Measurements from ENCODE around the gene SYT6.
A peak's percentile ranks its signal among the peaks of the same experiment; 100 is the strongest.

SYT6 gene

GRCh38 chr1:114157275-114157660 lies 3.6 kb upstream of the SYT6 start:
- no peak for DNase-seq
- Histone ChIP-seq H4K8ac (ENCODE audit: low read depth, low read length) (no peak overlapping the region), H3K4me1 (ENCODE audit: control insufficient read depth, low read depth, low read length) (no peaks in the 10 kb centered on the region), H3K36me3 (ENCODE audit: control insufficient read depth, insufficient read depth, low read length) (no peaks in the 10 kb centered on the region), H3K56ac (ENCODE audit: low read length) (no peak overlapping the region), H3K4me2 (ENCODE audit: low read length) (no peak overlapping the region), H2BK5ac (ENCODE audit: low read length) (no peak overlapping the region), H3K79me2 (ENCODE audit: control insufficient read depth, insufficient read depth, low read length) (no peaks in the 10 kb centered on the region), H2AK5ac (ENCODE audit: low read length) (no peak overlapping the region), H2BK120ac (ENCODE audit: low read depth, low read length) (no peak overlapping the region), H3K18ac (ENCODE audit: low read length) (no peak overlapping the region), H3K27ac (ENCODE audit: low read depth, low read length) (no peak overlapping the region), H3K27me3 (ENCODE audit: insufficient read depth, low read length, poor library complexity) (peaks cover 14% of the 10 kb centered on the region), H2BK15ac (replicated peaks; ENCODE audit: low read depth) (no peak overlapping the region), H3K79me1 (ENCODE audit: low read length) (no peaks in the 10 kb centered on the region), H3K23ac (ENCODE audit: low read length) (no peak overlapping the region), H3K4ac (ENCODE audit: low read depth, low read length) (no peak overlapping the region), H4K5ac (ENCODE audit: low read length) (no peak overlapping the region), H3K9ac (ENCODE audit: low read length) (no peak overlapping the region), H3K4me3 (ENCODE audit: low read length) (no peak overlapping the region)
- no CpG with 5 or more reads among the region's 6 CpGs for WGBS (ENCODE audit: extremely low coverage, insufficient coverage, low lambda C conversion rate)

DNA sequence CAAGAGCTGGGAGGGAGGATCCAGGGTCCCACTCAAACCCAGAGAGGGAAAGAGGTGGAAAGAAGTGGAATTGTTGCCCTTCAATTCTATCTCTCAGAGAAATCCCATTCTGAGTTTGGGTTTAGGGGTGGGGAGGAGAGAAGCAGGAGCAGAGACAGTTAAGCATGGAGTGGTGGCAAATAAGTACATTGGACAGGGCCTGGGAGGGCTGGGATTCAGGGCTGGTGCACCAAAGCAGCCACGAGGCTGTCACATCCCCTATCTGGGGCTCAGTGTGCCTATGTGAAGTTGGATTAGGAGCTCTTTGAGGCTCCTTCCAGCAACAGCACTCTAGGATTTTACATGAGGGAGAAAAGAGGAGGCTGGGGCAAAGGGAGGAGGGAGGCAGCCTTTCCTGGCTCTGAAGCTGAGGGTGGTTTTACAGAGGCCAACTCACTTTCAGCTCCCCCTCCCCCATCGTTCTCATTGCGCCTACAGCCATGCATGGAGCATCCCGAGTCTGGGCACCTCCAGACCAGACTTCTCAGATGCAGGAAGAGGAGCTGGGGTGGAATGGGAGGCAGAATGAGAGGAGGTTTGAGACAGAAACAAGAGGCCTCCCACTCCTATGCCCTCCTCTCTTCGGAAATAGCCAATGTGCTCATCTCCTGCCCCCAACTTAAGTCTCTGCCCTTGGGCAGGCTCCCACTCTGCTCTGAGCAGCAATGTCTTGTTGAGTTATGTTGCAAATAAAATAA lies 3.0 kb upstream of the SYT6 start:
- H3K23ac ChIP-seq (ENCODE audit: low read length): no peak overlapping the region
- H3K4me1 ChIP-seq (ENCODE audit: control insufficient read depth, low read depth, low read length): no peaks in the 10 kb centered on the region
- no peak overlapping the region for H2AK5ac ChIP-seq (ENCODE audit: low read length)
- H3K4ac ChIP-seq (ENCODE audit: low read depth, low read length): no peak overlapping the region
- no peak overlapping the region for H2BK120ac ChIP-seq (ENCODE audit: low read depth, low read length)
- no peak overlapping the region for H3K9ac ChIP-seq (ENCODE audit: low read length)
- no peak overlapping the region for H4K5ac ChIP-seq (ENCODE audit: low read length)
- no peak overlapping the region for H3K4me2 ChIP-seq (ENCODE audit: low read length)
- no peak overlapping the region for H3K56ac ChIP-seq (ENCODE audit: low read length)
- H2BK5ac ChIP-seq (ENCODE audit: low read length): no peak overlapping the region
- no peak overlapping the region for H3K27ac ChIP-seq (ENCODE audit: low read depth, low read length)
- H3K79me2 ChIP-seq (ENCODE audit: control insufficient read depth, insufficient read depth, low read length): peaks cover 1% of the 10 kb centered on the region
- H3K27me3 ChIP-seq (ENCODE audit: insufficient read depth, low read length, poor library complexity): peaks cover 14% of the 10 kb centered on the region
- no CpG with 5 or more reads among the region's 5 CpGs for WGBS (ENCODE audit: extremely low coverage, insufficient coverage, low lambda C conversion rate)
- H4K8ac ChIP-seq (ENCODE audit: low read depth, low read length): no peak overlapping the region
- H3K4me3 ChIP-seq (ENCODE audit: low read length): no peak overlapping the region
- H2BK15ac ChIP-seq (replicated peaks; ENCODE audit: low read depth): no peak overlapping the region
- H3K36me3 ChIP-seq (ENCODE audit: control insufficient read depth, insufficient read depth, low read length): no peaks in the 10 kb centered on the region
- no peaks in the 10 kb centered on the region for H3K79me1 ChIP-seq (ENCODE audit: low read length)
- DNase-seq: peak; percentile 46
- H3K18ac ChIP-seq (ENCODE audit: low read length): no peak overlapping the region

DNA sequence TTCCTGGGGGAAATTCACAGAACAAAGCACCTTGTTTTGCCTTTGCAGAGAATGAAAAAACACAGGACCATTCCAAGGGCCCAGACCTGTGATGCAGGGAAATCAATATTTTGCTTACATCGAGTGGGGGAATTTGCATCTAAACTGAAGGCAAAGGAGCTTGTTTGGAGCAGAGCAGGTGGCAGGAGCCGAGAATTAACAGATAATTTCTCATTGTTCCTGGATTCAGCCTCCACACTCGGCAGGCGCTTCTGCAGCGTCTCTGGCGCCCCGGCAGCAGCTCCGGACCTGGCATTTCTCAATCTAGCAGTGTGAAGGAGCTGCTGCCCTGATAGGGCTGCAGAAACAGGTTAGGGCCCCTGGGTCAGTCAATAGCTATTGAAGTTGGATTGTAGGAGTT lies 2.0 kb upstream of the SYT6 start:
- Histone ChIP-seq H3K9ac (ENCODE audit: low read length) (no peak overlapping the region), H3K4me2 (ENCODE audit: low read length) (no peak overlapping the region), H3K27ac (ENCODE audit: low read depth, low read length) (no peak overlapping the region), H3K27me3 (ENCODE audit: insufficient read depth, low read length, poor library complexity) (peaks cover 14% of the 10 kb centered on the region), H3K56ac (ENCODE audit: low read length) (no peak overlapping the region), H3K4ac (ENCODE audit: low read depth, low read length) (no peak overlapping the region), H2BK5ac (ENCODE audit: low read length) (no peak overlapping the region), H4K8ac (ENCODE audit: low read depth, low read length) (no peak overlapping the region), H3K79me1 (ENCODE audit: low read length) (peaks cover 1% of the 10 kb centered on the region), H3K23ac (ENCODE audit: low read length) (no peak overlapping the region), H3K4me3 (ENCODE audit: low read length) (no peak overlapping the region), H3K36me3 (ENCODE audit: control insufficient read depth, insufficient read depth, low read length) (no peaks in the 10 kb centered on the region), H2AK5ac (ENCODE audit: low read length) (no peak overlapping the region), H2BK15ac (replicated peaks; ENCODE audit: low read depth) (no peak overlapping the region), H4K5ac (ENCODE audit: low read length) (no peak overlapping the region), H3K18ac (ENCODE audit: low read length) (no peak overlapping the region), H3K4me1 (ENCODE audit: control insufficient read depth, low read depth, low read length) (no peaks in the 10 kb centered on the region), H3K79me2 (ENCODE audit: control insufficient read depth, insufficient read depth, low read length) (peaks cover 8% of the 10 kb centered on the region), H2BK120ac (ENCODE audit: low read depth, low read length) (no peak overlapping the region)
- no CpG with 5 or more reads among the region's 8 CpGs for WGBS (ENCODE audit: extremely low coverage, insufficient coverage, low lambda C conversion rate)
- no peak for DNase-seq

DNA sequence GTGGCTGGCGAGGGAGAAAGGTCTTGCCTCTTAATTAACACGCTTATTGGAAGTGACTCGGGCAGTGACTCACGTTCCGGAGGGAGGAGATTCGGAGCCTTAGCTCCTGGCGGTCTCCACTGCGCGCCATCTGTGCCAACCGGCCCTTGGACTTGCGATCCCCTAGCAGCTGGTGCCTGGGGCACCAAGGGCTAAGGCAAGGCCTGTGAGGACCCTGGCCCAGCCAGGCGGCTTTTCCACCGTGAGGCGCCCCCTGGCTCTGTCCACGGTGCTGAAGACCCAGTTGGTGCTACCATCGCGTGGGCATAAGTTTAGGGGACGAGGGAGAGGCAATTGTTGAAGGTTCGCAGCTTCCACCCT lies 1.3 kb upstream of the SYT6 start:
- Histone ChIP-seq H2BK5ac (ENCODE audit: low read length) (no peak overlapping the region), H3K79me1 (ENCODE audit: low read length) (peaks cover 1% of the 10 kb centered on the region), H3K23ac (ENCODE audit: low read length) (no peak overlapping the region), H3K36me3 (ENCODE audit: control insufficient read depth, insufficient read depth, low read length) (no peaks in the 10 kb centered on the region), H3K18ac (ENCODE audit: low read length) (no peak overlapping the region), H3K27ac (ENCODE audit: low read depth, low read length) (no peak overlapping the region), H3K4ac (ENCODE audit: low read depth, low read length) (no peak overlapping the region), H3K4me2 (ENCODE audit: low read length) (no peak overlapping the region), H4K8ac (ENCODE audit: low read depth, low read length) (no peak overlapping the region), H3K27me3 (ENCODE audit: insufficient read depth, low read length, poor library complexity) (peaks cover 14% of the 10 kb centered on the region), H2AK5ac (ENCODE audit: low read length) (no peak overlapping the region), H4K5ac (ENCODE audit: low read length) (no peak overlapping the region), H3K9ac (ENCODE audit: low read length) (no peak overlapping the region), H2BK120ac (ENCODE audit: low read depth, low read length) (no peak overlapping the region), H3K79me2 (ENCODE audit: control insufficient read depth, insufficient read depth, low read length) (peaks cover 12% of the 10 kb centered on the region), H3K4me3 (ENCODE audit: low read length) (no peak overlapping the region), H2BK15ac (replicated peaks; ENCODE audit: low read depth) (no peak overlapping the region), H3K56ac (ENCODE audit: low read length) (no peak overlapping the region), H3K4me1 (ENCODE audit: control insufficient read depth, low read depth, low read length) (no peaks in the 10 kb centered on the region)
- DNase-seq: peak; percentile 61
- no CpG with 5 or more reads among the region's 19 CpGs for WGBS (ENCODE audit: extremely low coverage, insufficient coverage, low lambda C conversion rate)

DNA sequence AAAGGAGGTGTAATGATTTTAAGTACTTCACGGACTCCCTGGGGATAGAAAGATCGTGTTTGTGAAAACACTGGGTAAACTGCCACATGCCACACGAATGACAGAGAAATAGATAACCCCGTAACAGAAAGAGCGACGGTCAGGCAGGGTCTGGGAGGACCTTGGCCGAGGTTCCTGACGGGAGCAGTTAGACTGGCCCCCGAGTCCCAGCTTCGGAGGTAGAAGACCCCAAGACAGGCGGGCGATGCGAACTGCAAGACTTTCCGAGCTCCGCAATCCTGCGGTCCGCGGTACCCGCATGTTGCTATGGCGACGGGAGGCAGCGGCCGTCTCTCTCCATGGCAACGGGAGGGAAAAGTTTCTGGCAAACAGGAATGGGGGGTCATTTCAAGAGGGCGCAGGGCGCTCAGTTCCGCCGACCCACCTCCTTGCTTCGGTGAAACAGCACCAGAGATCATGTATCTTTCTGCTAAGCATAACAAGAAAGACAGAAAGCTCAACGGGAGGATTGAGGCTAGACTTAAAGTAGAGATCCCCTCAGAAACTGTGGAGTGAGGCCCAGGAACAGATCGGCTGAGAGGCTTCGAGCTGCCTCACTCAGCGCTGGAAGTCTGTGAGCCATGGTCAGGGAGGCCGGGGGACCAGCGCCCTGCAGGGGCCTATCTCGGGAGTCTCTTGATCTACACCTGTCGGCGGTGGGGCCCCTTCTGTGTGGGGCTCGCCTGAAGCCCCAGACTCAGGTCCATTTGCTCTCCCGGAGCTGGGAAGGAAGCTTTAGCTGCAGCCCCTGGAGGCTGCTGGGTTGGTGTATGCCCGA lies 685 bp upstream of the SYT6 start:
- Histone ChIP-seq H3K23ac (ENCODE audit: low read length) (no peak overlapping the region), H4K8ac (ENCODE audit: low read depth, low read length) (no peak overlapping the region), H3K36me3 (ENCODE audit: control insufficient read depth, insufficient read depth, low read length) (no peaks in the 10 kb centered on the region), H2AK5ac (ENCODE audit: low read length) (no peak overlapping the region), H3K79me2 (ENCODE audit: control insufficient read depth, insufficient read depth, low read length) (peaks cover 12% of the 10 kb centered on the region), H2BK5ac (ENCODE audit: low read length) (no peak overlapping the region), H3K4ac (ENCODE audit: low read depth, low read length) (no peak overlapping the region), H2BK120ac (ENCODE audit: low read depth, low read length) (no peak overlapping the region), H3K27ac (ENCODE audit: low read depth, low read length) (no peak overlapping the region), H3K27me3 (ENCODE audit: insufficient read depth, low read length, poor library complexity) (peaks cover 14% of the 10 kb centered on the region), H3K18ac (ENCODE audit: low read length) (no peak overlapping the region), H3K9ac (ENCODE audit: low read length) (no peak overlapping the region), H3K4me3 (ENCODE audit: low read length) (no peak overlapping the region), H3K4me1 (ENCODE audit: control insufficient read depth, low read depth, low read length) (no peaks in the 10 kb centered on the region), H4K5ac (ENCODE audit: low read length) (no peak overlapping the region), H3K4me2 (ENCODE audit: low read length) (peak overlapping the region; percentile 56), H3K56ac (ENCODE audit: low read length) (no peak overlapping the region), H3K79me1 (ENCODE audit: low read length) (peaks cover 1% of the 10 kb centered on the region), H2BK15ac (replicated peaks; ENCODE audit: low read depth) (no peak overlapping the region)
- no CpG with 5 or more reads among the region's 41 CpGs for WGBS (ENCODE audit: extremely low coverage, insufficient coverage, low lambda C conversion rate)
- DNase-seq: peak; percentile 69

All from mesendoderm (in vitro differentiated cells).